Measurements from ENCODE around the gene CRYZL1.
"Not testable (repeated sequence)": the region's sequence is repeated elsewhere in the genome, so short reads cannot be mapped to it uniquely, and the experiment has no call there.

The CRYZL1 gene

GRCh38 chr21:33619726-33620125 lies 21.8 kb downstream of the CRYZL1 start:
- DNase-seq: no peak

- DNase-seq: no peak
Observed at GRCh38 chr21:33618407-33618806, 23.1 kb downstream of the CRYZL1 start.

DNA sequence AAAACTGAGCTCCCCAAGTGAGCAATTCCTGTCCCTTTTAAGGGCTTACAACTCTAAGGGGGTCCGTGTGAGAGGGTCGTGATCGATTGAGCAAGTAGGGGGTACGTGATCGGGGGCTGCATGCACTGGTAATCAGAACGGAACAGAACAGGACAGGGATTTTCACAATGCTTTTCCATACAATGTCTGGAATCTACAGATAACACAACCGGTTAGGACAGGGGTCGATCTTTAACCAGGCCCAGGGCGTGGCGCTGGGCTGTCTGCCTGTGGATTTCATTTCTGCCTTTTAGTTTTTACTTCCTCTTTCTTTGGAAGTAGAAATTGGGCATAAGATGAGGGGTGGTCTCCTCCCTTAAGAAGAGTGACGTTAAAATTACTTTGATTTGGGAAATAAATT lies 24.0 kb downstream of the CRYZL1 start:
- not testable (repeated sequence) for DNase-seq

DNA sequence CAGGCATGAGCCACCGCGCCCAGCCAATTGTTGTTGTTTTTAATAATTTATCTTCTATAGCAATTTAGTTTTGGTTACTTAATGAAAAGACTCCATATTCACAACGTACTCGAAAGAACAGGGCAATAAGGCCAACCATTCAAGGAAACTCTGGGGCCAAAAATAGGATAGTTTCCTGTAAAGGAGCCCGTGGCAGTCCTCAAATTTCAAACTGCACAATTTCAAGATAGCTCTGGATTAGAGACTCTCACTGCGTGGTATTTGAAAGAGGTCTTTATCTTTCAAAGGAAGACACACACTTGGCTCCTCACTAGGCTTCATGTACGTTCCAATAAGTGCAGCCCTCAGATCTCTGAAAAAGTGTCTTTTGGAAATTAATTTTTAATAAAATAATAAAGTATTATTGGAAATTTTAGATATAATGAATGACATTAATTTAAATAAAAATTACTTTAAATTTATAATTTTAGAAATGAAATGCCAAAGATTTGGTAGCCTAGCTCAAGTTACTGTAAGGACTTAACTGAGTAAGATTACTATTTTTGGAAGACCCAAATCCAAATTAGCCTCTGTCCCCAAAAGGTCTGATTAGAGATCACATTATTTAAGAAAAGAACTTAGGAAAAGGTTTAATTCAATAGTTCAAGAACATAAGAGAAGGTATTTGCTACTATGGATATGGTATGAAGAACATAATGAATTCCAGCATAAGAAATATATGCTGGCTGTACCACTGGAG lies 30.4 kb downstream of the CRYZL1 start:
- no peak for DNase-seq

GRCh38 chr21:33608559-33608958 lies 33.0 kb downstream of the CRYZL1 start:
- no peak for DNase-seq

DNA sequence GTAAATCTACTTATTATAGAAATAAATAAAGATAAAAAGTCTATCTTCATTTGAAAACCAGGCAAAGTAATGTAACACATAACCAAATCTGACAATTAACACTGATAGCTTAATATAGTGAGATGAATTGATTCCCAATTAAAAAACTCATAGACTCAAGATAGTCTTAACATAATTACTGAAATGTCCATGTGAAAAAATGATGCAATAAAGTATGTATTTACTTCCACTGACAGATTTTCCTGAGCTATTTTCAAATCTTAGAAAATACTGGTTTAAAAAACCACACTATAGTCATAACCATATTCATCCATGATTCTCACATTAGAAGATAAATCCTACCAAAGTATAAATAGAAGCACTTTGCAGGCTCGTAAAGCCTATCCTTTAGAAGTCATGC lies 43.5 kb downstream of the CRYZL1 start:
- no peak for DNase-seq

DNA sequence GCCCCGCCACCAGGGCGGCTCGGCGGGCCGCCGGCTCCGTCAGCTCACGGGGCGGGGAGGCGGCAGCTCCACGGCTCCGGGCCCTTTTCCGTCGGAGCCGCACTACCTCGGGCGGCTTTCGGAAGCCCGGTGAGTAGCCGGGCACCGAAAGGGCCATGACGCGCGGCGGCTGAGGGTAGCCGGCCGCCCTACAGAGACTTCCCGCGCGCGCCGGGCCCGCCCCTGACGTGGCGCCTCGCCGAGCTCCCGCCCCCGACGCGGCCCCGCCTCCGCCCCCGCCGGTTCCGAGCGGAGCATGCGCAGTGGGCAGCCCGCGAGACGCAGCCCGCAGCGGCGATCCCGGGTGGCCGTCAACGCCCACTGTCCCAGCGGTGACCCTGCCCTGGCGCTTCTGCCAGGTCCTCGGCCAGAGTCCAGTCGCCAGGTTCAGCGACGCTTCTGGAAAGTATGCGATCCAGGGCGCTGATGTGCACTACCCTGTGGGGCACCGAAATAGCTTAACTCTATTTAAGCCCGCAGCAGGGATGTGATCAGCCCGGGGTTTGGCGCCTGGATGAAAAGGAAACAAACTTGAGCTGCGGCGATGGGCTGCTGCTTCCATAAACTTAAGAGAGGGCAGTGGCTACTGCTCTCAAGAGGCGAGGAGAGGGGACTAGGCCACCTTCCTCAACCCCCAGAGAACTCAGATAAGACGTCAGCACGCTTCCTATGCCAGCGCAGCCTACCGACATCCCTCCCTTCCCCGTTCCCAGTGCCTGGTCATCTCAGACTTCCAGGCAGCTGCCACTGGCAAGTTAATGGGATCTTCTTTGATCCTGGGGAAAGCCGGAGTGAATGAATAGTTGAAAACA lies 52.8 kb downstream of the CRYZL1 start, which contains the start of gene DONSON:
TSS of gene DONSON (minus strand) at position 200 of the 851 bp plus-strand sequence. CDS start at position 157, 43 bp downstream.
- DNase-seq: peak; percentile 90

DNA sequence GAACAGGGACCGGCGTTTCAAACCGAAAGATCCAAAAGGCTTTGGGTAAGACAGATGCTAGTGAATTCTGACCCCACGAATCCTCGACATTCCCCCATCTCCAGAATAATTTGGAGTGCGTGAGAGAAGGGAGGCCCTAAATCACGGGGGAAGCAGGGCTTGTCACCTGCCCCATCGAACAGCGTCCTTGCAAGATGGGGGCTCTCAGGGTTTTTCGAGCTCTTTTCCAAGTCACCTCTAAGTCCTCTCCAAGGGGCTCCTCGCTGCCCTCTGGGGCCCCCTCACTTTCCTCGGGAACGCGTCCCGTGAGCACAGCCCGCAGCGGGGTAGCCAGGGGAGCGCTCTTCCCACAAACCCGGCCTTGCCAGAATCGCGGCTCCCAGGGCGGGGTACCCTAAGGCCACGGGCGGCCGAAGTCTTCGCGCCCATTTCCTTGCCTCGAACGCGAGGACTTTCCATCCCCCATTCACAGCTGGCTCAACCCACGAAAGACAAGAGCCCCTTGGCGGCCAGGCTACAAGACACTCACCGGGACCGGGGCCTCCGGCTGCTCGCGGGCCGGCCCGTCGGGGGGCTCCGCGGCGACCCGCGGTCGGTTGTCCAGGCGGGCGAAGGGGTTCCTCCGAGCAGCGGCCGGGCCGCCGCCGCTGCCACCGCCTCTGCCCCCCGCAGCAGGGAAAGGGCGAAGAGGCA lies 53.6 kb downstream of the CRYZL1 start:
- DNase-seq: peak; percentile 40

- no peak for DNase-seq
Observed at GRCh38 chr21:33586927-33587326, 54.6 kb downstream of the CRYZL1 start.

GRCh38 chr21:33584455-33584854 lies 57.1 kb downstream of the CRYZL1 start:
- DNase-seq: no peak

DNA sequence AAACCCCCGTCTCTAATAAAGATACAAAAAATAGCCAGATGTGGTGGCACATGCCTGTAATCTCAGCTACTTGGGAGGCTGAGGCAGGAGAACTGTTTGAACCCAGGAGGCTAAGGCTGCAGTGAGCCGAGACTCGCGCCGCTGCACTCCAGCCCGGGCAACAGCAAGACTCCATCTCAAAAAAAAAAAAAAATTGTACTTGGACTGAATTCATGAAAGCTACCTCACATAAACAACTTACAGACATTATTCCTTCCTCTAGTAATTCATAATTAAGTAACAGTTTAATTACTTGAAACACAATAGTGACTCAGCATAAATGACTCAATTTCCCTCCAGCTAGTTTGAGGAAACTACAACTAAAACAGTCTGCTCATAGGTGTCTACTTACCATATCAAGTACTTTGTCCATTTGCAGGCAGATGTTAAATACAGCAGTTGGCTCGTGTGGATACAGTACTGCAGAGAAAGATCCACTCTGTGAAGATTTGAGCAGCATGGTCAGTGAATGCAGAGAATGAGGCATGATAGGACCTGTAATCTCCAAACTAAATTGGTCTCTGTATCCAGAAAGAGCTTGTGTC lies 62.5 kb downstream of the CRYZL1 start:
- DNase-seq: no peak

DNA sequence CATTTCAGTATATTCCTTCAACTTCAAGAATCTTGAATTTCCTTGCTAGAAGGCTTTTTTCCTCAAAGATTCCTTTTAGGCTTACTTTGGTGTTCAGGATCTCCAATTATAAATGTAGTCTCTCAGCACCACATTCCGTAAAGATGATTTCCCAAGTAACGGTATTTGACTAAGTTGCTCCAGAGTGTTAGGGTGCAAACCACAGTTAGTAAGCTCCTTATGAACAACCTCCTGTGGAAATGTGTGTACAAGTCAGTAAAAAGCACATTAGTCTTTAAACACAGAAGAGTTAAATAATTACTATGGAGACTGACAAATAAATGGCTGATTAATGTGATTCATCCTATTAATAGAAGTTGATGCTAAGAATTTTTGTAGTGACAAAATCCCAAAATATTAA lies 63.3 kb downstream of the CRYZL1 start:
- DNase-seq: no peak

GRCh38 chr21:33576741-33577141 lies 64.8 kb downstream of the CRYZL1 start:
- DNase-seq: not testable (repeated sequence)

DNA sequence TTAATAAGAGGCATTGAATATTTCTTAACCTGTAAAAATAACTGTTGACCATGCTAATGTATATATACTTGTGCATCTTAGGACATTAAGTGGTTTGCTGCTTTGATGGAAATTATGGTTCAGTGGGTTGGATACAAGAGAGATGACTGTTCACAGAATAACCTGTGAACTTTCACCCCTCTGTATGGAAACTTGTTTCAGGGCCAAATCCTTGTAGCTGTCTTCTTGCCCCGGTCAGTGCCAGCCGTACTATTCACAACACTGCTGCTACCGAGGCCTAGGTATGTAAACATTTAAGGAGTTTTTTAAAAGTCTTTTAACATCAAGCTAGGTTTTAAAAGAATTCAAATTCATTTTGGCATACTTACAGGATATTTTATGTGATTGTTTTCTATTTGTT lies 69.2 kb downstream of the CRYZL1 start:
- DNase-seq: no peak

DNA sequence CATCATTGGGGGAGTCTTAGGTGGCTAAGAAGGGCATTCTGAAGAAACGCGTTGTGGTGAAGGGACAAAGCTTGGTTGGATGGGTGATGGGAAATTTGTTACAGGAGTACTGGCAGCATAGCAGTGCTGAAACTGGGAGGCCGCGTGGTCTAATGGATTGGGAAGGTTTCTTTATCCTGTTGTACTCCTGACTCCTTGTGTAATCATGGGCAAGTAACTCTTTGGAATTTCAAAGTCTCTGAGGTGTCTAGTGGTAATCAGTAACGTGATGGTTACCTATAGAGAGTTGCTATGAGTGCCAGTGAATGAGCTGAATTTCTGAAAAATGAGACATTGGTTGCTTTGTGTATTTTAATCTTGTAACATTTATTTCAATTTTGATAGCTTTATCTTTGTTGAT lies 71.5 kb downstream of the CRYZL1 start:
- DNase-seq: no peak

- DNase-seq: no peak
Observed at GRCh38 chr21:33568448-33568847, 73.1 kb downstream of the CRYZL1 start.

DNA sequence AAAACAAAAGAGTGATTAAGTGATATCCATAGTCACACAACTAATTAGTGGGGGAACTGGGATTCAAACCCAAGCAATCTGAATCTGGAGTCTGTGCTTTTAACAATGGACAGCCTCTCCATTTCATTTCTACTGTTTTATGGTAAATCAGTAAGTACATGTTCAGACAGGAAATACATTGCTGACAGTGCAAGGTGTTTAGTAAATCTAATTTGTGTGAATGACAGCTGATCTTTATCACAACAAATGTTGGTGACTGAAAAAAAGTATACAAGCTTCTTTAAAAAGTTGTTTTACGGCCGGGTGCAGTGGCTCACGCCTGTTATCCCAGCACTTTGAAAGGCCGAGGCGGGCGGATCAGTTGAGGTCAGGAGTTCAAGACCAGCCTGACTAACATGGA lies 73.6 kb downstream of the CRYZL1 start:
- no peak for DNase-seq

DNA sequence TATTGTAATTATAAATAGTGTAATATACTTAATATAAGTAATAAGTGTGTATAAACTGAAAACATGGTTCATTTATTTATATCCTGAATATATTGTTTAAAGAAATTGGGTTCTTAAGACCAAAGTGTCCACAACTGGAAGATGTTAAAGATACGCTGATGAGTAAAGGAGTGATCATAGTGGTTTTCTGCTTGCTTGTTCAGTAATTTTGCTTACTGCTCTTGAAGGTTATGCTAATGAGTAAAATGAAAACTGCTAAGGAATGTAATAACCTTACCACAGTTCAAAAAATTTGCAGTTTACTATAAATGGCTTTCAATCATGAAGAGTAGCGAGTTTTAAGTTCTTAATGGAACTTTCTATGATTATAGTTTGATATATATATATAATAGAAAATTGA lies 75.0 kb downstream of the CRYZL1 start:
- DNase-seq: no peak

GRCh38 chr21:33562389-33562788 lies 79.2 kb downstream of the CRYZL1 start:
- DNase-seq: no peak

GRCh38 chr21:33561373-33561772 lies 80.2 kb downstream of the CRYZL1 start:
- no peak for DNase-seq

GRCh38 chr21:33560965-33561364 lies 80.6 kb downstream of the CRYZL1 start:
- no peak for DNase-seq

GRCh38 chr21:33559813-33560212 lies 81.7 kb downstream of the CRYZL1 start:
- DNase-seq: no peak

- DNase-seq: no peak
Observed at GRCh38 chr21:33558777-33559421, 82.6 kb downstream of the CRYZL1 start.
